ENCODE results near the gene PRR11.

Gene PRR11

GRCh38 chr17:59139939-59140338 lies 15.6 kb upstream of the PRR11 start:
- DNase-seq (ENCODE audit: low read depth), result no peak
- TF ChIP-seq CTCF (conservative IDR thresholded peaks at IDR 0.05; ENCODE audit: low read depth, low read length), result no peak
- no peak overlapping the region for H3K4me3 ChIP-seq (ENCODE audit: low read length)

- DNase-seq (ENCODE audit: low read depth), result no peak
- TF ChIP-seq CTCF (conservative IDR thresholded peaks at IDR 0.05; ENCODE audit: low read depth, low read length), result no peak
Measured at GRCh38 chr17:59141860-59142259, 13.7 kb upstream of the PRR11 start.

GRCh38 chr17:59145571-59146096 lies 9.9 kb upstream of the PRR11 start:
- no peak for TF ChIP-seq CTCF (conservative IDR thresholded peaks at IDR 0.05; ENCODE audit: low read depth, low read length)
- H3K4me3 ChIP-seq (ENCODE audit: low read length), result no peak overlapping the region
- DNase-seq (ENCODE audit: low read depth), result no peak

More at GRCh38 chr17:59141860-59142259, 13.7 kb upstream of the PRR11 start:
- no peak overlapping the region for H3K4me3 ChIP-seq (ENCODE audit: low read length)

GRCh38 chr17:59149051-59149450 lies 6.5 kb upstream of the PRR11 start:
- DNase-seq (ENCODE audit: low read depth), result no peak
- no peak for TF ChIP-seq CTCF (conservative IDR thresholded peaks at IDR 0.05; ENCODE audit: low read depth, low read length)
- no peak overlapping the region for H3K4me3 ChIP-seq (ENCODE audit: low read length)

- TF ChIP-seq CTCF (conservative IDR thresholded peaks at IDR 0.05; ENCODE audit: low read depth, low read length), result no peak
- H3K4me3 ChIP-seq (ENCODE audit: low read length), result no peak overlapping the region
- DNase-seq (ENCODE audit: low read depth), result no peak
Measured at GRCh38 chr17:59149841-59150511, 5.6 kb upstream of the PRR11 start.

- no peak for TF ChIP-seq CTCF (conservative IDR thresholded peaks at IDR 0.05; ENCODE audit: low read depth, low read length)
- no peak for DNase-seq (ENCODE audit: low read depth)
- no peak overlapping the region for H3K4me3 ChIP-seq (ENCODE audit: low read length)
Measured at GRCh38 chr17:59151006-59151405, 4.5 kb upstream of the PRR11 start.

- TF ChIP-seq CTCF (conservative IDR thresholded peaks at IDR 0.05; ENCODE audit: low read depth, low read length), result no peak
- no peak overlapping the region for H3K4me3 ChIP-seq (ENCODE audit: low read length)
- no peak for DNase-seq (ENCODE audit: low read depth)
Measured at GRCh38 chr17:59151591-59151990, 4.0 kb upstream of the PRR11 start.

All from retinal pigment epithelial cell (primary cell).